Measurements from ENCODE around the gene TSPAN14.

TSPAN14 gene

GRCh38 chr10:80509108-80509402 lies 54.9 kb downstream of the TSPAN14 start:
- no peak for DNase-seq

DNA sequence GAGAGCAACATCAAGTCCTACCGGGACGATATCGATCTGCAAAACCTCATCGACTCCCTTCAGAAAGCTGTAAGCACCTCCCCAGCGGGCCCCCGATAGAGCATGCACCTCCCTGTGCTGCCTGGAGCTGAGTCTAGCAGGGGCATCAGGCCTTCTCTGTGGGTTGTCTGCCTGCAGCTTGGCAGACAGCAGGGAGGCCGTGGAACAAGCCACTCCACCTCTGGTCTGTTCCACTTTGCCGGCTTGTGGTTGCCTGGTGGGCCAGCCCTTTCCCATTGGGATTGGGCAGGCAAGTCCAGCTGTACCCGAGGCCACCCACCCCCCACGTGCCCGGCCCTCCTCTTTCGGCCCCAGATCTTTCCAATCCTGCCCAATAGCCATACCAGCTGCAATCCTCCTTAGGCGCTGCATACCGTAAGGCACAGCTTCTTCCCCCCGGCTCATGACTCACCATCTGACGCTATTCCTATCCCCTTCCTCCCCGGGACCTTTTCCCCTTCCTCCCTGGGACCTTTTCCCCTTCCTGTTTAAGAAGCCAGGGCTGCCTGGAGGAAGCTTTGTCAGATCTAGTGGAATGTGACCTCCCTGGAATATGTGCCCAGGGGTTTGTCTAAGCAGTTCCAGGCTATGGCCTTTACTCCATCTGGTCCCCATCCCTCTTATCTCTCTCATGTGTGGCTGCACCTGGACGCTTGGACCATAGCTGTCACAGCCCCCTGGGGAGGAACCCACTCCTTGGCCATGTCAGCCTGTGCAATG lies 55.5 kb downstream of the TSPAN14 start:
- no peak for DNase-seq

GRCh38 chr10:80512031-80512526 lies 58.0 kb downstream of the TSPAN14 start:
- no peak for DNase-seq

- DNase-seq = no peak
Measured at GRCh38 chr10:80513106-80513505, 59.0 kb downstream of the TSPAN14 start.

GRCh38 chr10:80515511-80515910 lies 61.4 kb downstream of the TSPAN14 start:
- DNase-seq = no peak

- DNase-seq = no peak
Measured at GRCh38 chr10:80515941-80516340, 61.8 kb downstream of the TSPAN14 start.

- DNase-seq = no peak
Measured at GRCh38 chr10:80516506-80517075, 62.5 kb downstream of the TSPAN14 start.

- DNase-seq = no peak
Measured at GRCh38 chr10:80517416-80518142, 63.5 kb downstream of the TSPAN14 start.

- DNase-seq = no peak
Measured at GRCh38 chr10:80518143-80518806, 64.2 kb downstream of the TSPAN14 start.

- no peak for DNase-seq
Measured at GRCh38 chr10:80518807-80519360, 64.8 kb downstream of the TSPAN14 start.

- no peak for DNase-seq
Measured at GRCh38 chr10:80519936-80520650, 66.0 kb downstream of the TSPAN14 start.

DNA sequence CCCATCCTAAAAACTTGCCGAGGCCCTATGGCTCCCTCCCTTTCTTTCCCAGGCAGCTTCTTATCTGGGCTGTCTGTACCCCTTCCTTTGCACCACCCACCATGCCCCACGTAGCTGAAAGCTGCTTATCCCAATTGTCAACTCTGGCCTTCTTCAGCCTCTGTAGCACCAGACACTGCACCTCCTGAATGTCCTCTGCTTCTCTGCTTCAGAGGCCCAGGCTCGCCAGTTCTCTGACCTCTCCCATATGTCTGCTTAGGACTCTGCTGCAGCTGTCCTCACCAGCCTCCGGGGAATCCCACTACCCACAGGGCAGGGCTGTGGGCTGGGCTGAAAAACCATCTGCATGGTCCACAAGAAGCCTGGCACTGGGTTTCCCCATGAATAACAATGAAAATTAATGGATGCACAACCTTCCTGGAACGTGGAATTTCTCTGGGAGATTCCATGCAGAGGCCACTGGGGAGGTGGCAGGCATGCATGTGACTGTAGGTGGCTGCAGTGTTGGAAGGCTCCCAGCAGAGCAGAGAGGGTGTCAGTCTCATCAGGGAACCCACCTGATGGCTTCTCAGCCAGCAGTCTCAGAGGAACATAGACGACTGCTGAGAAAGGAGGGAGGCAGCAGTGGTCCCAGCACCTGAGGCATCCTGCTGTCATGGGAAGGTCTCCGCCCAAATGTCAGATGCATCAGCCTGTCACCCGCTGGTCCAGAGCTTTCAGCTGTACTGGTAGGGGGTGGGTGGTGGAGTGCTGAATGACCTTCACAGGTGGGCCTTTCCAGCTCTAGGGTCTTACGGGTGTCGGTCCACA lies 66.8 kb downstream of the TSPAN14 start:
- DNase-seq = no peak

GRCh38 chr10:80522756-80523363 lies 68.8 kb downstream of the TSPAN14 start:
- no peak for DNase-seq

DNA sequence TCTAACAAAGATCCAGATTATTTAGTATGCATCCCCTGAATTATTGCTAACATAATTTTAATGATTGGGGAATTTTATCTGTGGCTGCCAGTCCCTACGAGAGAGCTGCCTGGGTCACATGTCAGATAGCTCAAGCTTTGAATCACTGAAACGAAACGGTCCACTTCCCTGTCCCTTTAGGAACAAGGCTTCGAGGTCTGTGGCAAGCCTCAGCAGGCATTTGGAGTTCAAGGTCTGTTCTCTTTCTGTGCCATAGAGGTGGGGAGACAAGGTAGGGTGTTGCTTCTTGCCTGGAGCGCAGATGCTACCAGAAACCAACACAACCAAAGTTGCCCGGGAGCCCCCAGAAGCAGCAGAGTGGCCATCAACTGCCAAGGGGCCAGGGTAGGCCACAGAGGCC lies 69.7 kb downstream of the TSPAN14 start:
- no peak for DNase-seq

GRCh38 chr10:80524190-80524909 lies 70.2 kb downstream of the TSPAN14 start:
- no peak for DNase-seq

- no peak for DNase-seq
Measured at GRCh38 chr10:80526218-80526617, 72.1 kb downstream of the TSPAN14 start.

DNA sequence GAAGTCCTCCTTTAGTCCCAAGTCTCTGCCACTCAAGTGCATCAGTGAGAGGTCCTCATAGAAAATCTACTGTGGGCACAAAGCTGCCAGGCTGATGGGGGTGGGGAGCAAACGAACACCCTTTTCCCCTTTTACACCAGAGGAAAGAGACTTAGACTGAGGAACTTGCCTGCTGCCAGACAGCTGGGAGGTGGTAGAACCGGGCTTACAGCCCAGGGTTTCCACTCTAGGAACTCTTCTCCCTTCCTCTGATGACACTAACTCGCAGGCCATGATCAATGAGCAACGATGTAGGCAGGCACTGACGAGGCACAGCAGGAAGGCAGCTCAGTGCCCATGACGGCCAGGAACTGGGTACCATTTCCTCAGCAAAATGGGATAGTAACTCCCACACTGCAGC lies 72.6 kb downstream of the TSPAN14 start:
- DNase-seq = no peak

GRCh38 chr10:80528185-80528700 lies 74.1 kb downstream of the TSPAN14 start:
- DNase-seq = no peak

DNA sequence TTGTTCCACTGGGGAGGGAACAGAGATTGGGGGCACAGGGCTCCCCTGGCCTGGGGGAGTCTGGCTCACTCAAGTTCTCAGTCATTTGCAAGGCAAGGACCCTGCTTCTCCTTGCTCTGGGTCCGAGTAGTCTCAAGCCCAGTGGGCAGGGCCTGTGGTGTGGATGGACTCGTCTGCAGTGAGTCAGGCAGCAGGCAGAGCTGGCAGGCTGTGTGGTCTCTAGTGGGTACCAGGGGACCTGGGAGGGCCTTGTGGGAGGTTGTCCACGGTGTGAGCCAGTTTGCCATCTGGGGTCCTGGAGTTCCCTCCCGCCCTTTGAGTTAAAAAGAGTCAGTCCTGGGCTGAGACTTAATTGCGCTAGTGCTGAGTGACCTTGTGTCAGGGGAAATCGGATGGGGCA lies 74.8 kb downstream of the TSPAN14 start:
- no peak for DNase-seq

- peak; percentile 26 for DNase-seq
Measured at GRCh38 chr10:80529604-80530003, 75.5 kb downstream of the TSPAN14 start.
